Measurements from ENCODE around the gene MMRN2. TPM values are rescaled to one million over a fixed set of nuclear protein-coding genes. Genes with fewer than 3 reads are reported as not detected.

The MMRN2 gene
- total RNA-seq, 1 experiment from 2014 or later = 1.4 TPM

- ChIA-PET POLR2A (no interaction called here), CTCF (interaction anchor here (0.6 to 1.3 kb wide), 4 partner anchors 11 to 242 kb away, joined by 3 to 4 read pairs (median 3); no protein-coding TSS in a partner anchor)
- no peak for DNase-seq (ENCODE audit: unreplicated experiment)
- intact Hi-C loops (cut with micrococcal nuclease) = no loop called here
- BruUV-seq (replicated peaks) = no TSS peak
- H3K27me3 Mint-ChIP-seq (ENCODE audit: insufficient read depth, unreplicated experiment) = no peaks in the 10 kb centered on the region
- H3K4me1 Mint-ChIP-seq (ENCODE audit: insufficient read depth, unreplicated experiment) = peaks cover 6% of the 10 kb centered on the region
- H3K9me3 Mint-ChIP-seq (ENCODE audit: unreplicated experiment) = no peaks in the 10 kb centered on the region
- TF ChIP-seq CTCF (IDR thresholded peaks at IDR 0.05; ENCODE audit: unreplicated experiment) = no peak
- no peak overlapping the region for H3K27ac Mint-ChIP-seq (ENCODE audit: low read depth, unreplicated experiment)
- peaks cover 28% of the 10 kb centered on the region for H3K36me3 Mint-ChIP-seq (ENCODE audit: insufficient read depth, unreplicated experiment)
- no peak overlapping the region for H3K4me3 Mint-ChIP-seq (ENCODE audit: unreplicated experiment)
These were observed 24.7 kb downstream of the MMRN2 start for GRCh38 chr10:86932674-86933073.

GRCh38 chr10:86931872-86932271, 25.5 kb downstream of the MMRN2 start:
- Mint-ChIP-seq H3K27ac (ENCODE audit: low read depth, unreplicated experiment) (peak overlapping the region; percentile 8), H3K4me1 (ENCODE audit: insufficient read depth, unreplicated experiment) (peaks cover 6% of the 10 kb centered on the region), H3K27me3 (ENCODE audit: insufficient read depth, unreplicated experiment) (no peaks in the 10 kb centered on the region), H3K4me3 (ENCODE audit: unreplicated experiment) (no peak overlapping the region), H3K36me3 (ENCODE audit: insufficient read depth, unreplicated experiment) (peaks cover 28% of the 10 kb centered on the region), H3K9me3 (ENCODE audit: unreplicated experiment) (no peaks in the 10 kb centered on the region)
- peak; percentile 56 for DNase-seq (ENCODE audit: unreplicated experiment)
- TF ChIP-seq CTCF (IDR thresholded peaks at IDR 0.05; ENCODE audit: unreplicated experiment) = no peak
- BruUV-seq (replicated peaks) = no TSS peak
- ChIA-PET POLR2A (interaction anchor here (0.6 kb wide), 1 partner anchor 156 kb away, joined by 4 read pairs; no protein-coding TSS in a partner anchor), CTCF (interaction anchor here (0.6 to 0.7 kb wide), 2 partner anchors 7 to 151 kb away, joined by 3 read pairs; no protein-coding TSS in a partner anchor)
- intact Hi-C loops (cut with micrococcal nuclease) = no loop called here

- CTCF ChIA-PET = no interaction called here
- POLR2A ChIA-PET = no interaction called here
- Mint-ChIP-seq H3K9me3 (ENCODE audit: unreplicated experiment) (no peaks in the 10 kb centered on the region), H3K4me3 (ENCODE audit: unreplicated experiment) (no peak overlapping the region), H3K4me1 (ENCODE audit: insufficient read depth, unreplicated experiment) (peaks cover 6% of the 10 kb centered on the region), H3K36me3 (ENCODE audit: insufficient read depth, unreplicated experiment) (peaks cover 28% of the 10 kb centered on the region), H3K27me3 (ENCODE audit: insufficient read depth, unreplicated experiment) (no peaks in the 10 kb centered on the region), H3K27ac (ENCODE audit: low read depth, unreplicated experiment) (no peak overlapping the region)
- intact Hi-C loops (cut with micrococcal nuclease) = no loop called here
- TF ChIP-seq CTCF (IDR thresholded peaks at IDR 0.05; ENCODE audit: unreplicated experiment) = no peak
- no TSS peak for BruUV-seq (replicated peaks)
- DNase-seq (ENCODE audit: unreplicated experiment) = no peak
These were observed 27.7 kb downstream of the MMRN2 start for GRCh38 chr10:86929468-86930380.

- TF ChIP-seq CTCF (IDR thresholded peaks at IDR 0.05; ENCODE audit: unreplicated experiment) = no peak
- H3K4me3 Mint-ChIP-seq (ENCODE audit: unreplicated experiment) = no peak overlapping the region
- no peak overlapping the region for H3K27ac Mint-ChIP-seq (ENCODE audit: low read depth, unreplicated experiment)
- H3K9me3 Mint-ChIP-seq (ENCODE audit: unreplicated experiment) = no peaks in the 10 kb centered on the region
- no peaks in the 10 kb centered on the region for H3K27me3 Mint-ChIP-seq (ENCODE audit: insufficient read depth, unreplicated experiment)
- H3K4me1 Mint-ChIP-seq (ENCODE audit: insufficient read depth, unreplicated experiment) = peaks cover 8% of the 10 kb centered on the region
- intact Hi-C loops (cut with micrococcal nuclease) = no loop called here
- ChIA-PET CTCF (no interaction called here), POLR2A (interaction anchor here (0.6 kb wide), 1 partner anchor 273 kb away, joined by 3 read pairs; no protein-coding TSS in a partner anchor)
- peaks cover 38% of the 10 kb centered on the region for H3K36me3 Mint-ChIP-seq (ENCODE audit: insufficient read depth, unreplicated experiment)
- BruUV-seq (replicated peaks) = no TSS peak
- no peak for DNase-seq (ENCODE audit: unreplicated experiment)
These were observed 34.9 kb downstream of the MMRN2 start for GRCh38 chr10:86922553-86922961.

Measured in MCF 10A (cell line).